SH-SY5Y (cell line): Measurements from ENCODE around the gene SNAI3.

Experiments
- GATA2 ChIP-seq: IDR thresholded peaks from 2 replicates; pipeline ENCODE4 v1.6.1; 2011; ENCODE audit warnings: mild to moderate bottlenecking, low read depth, low read length
- GATA3 ChIP-seq: IDR thresholded peaks from 2 replicates; pipeline ENCODE4 v1.6.1; 2011; ENCODE audit warnings: low read depth, mild to moderate bottlenecking, low read length, moderate library complexity

SNAI3 gene

GRCh38 chr16:88714420-88715302 is 28.4 kb upstream of the SNAI3 start:
- TF ChIP-seq GATA2 (no peak), GATA3 (no peak)

GRCh38 chr16:88713568-88714419 is 27.5 kb upstream of the SNAI3 start:
- TF ChIP-seq GATA3, result no peak
- TF ChIP-seq GATA2, result no peak

- TF ChIP-seq GATA2 (no peak), GATA3 (no peak)
Measured at GRCh38 chr16:88713054-88713453, 26.7 kb upstream of the SNAI3 start.

GRCh38 chr16:88712362-88712979 is 26.2 kb upstream of the SNAI3 start:
- TF ChIP-seq GATA2 (no peak), GATA3 (no peak)

- TF ChIP-seq GATA2 (no peak), GATA3 (no peak)
Measured at GRCh38 chr16:88711750-88712340, 25.5 kb upstream of the SNAI3 start.

- TF ChIP-seq GATA2, result no peak
- no peak for TF ChIP-seq GATA3
Measured at GRCh38 chr16:88710556-88710955, 24.2 kb upstream of the SNAI3 start.

GRCh38 chr16:88706965-88707826 is 20.9 kb upstream of the SNAI3 start:
- TF ChIP-seq GATA2 (no peak), GATA3 (no peak)

GRCh38 chr16:88706229-88706964 is 20.1 kb upstream of the SNAI3 start, which contains the start of the genes CTU2 and RNF166:
TSS of gene CTU2 (plus strand) at chr16:88706503. CDS start at chr16:88706531, 28 bp downstream.
TSS of gene RNF166 (minus strand) at chr16:88706408. CDS start at chr16:88706325, 83 bp downstream.
- TF ChIP-seq GATA2 (no peak), GATA3 (no peak)

GRCh38 chr16:88705801-88706228 is 19.5 kb upstream of the SNAI3 start:
- TF ChIP-seq GATA2, result no peak

GRCh38 chr16:88705076-88705684 is 18.9 kb upstream of the SNAI3 start:
- TF ChIP-seq GATA3, result no peak
- TF ChIP-seq GATA2, result no peak

- TF ChIP-seq GATA3 (no peak), GATA2 (no peak)
Measured at GRCh38 chr16:88703486-88704309, 17.4 kb upstream of the SNAI3 start.
